ENCODE measurements around the gene PDZK1IP1. TPM values are rescaled to one million over a fixed set of nuclear protein-coding genes. Genes with fewer than 3 reads are reported as not detected.

Gene PDZK1IP1
- total RNA-seq, 1 donor from 2014 or later, result not detected

- TF ChIP-seq, protein P1, sequence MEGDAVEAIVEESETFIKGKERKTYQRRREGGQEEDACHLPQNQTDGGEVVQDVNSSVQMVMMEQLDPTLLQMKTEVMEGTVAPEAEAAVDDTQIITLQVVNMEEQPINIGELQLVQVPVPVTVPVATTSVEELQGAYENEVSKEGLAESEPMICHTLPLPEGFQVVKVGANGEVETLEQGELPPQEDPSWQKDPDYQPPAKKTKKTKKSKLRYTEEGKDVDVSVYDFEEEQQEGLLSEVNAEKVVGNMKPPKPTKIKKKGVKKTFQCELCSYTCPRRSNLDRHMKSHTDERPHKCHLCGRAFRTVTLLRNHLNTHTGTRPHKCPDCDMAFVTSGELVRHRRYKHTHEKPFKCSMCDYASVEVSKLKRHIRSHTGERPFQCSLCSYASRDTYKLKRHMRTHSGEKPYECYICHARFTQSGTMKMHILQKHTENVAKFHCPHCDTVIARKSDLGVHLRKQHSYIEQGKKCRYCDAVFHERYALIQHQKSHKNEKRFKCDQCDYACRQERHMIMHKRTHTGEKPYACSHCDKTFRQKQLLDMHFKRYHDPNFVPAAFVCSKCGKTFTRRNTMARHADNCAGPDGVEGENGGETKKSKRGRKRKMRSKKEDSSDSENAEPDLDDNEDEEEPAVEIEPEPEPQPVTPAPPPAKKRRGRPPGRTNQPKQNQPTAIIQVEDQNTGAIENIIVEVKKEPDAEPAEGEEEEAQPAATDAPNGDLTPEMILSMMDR (IDR thresholded peaks at IDR 0.05; ENCODE audit: unreplicated experiment), result no peak
- peaks cover 11% of the 10 kb centered on the region for H3K4me1 Mint-ChIP-seq (ENCODE audit: low read depth)
- no peak for DNase-seq (ENCODE audit: low spot score, unreplicated experiment)
- H3K36me3 Mint-ChIP-seq (ENCODE audit: insufficient read depth), result no peaks in the 10 kb centered on the region
- peaks cover 28% of the 10 kb centered on the region for H3K27me3 Mint-ChIP-seq
- no peaks in the 10 kb centered on the region for H3K9me3 Mint-ChIP-seq (ENCODE audit: low read depth)
- H3K4me3 Mint-ChIP-seq (ENCODE audit: low read depth), result no peak overlapping the region
- no peak overlapping the region for H3K27ac Mint-ChIP-seq
Measured at GRCh38 chr1:47183308-47184089, 6.3 kb downstream of the PDZK1IP1 start.

DNA sequence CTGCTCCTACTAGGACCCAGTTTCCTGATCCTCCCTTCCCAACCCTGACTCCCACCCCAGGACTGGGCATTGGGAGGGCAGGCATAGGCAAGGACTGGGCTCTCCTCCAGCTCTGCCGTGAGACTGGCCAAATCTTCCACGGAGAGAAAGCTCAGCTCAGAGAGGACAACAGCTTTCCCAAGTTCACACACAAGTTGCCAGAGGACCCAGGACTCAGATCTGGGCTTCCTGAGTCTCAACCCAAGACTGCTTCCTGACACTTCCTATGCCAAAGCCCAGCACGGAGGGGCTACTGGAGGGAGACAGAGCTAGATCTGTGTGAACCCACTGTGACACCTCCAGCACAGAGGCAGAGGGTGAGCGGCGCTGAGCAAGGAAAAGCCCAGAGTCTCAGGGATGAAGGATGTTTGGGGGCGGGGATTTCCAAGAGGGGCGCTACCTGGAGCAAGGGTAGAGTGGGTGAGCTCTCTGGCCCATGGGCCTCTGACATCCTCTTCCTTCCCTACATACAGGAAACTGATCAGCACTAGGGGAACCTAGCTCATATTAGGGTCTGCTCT, 7.1 kb downstream of the PDZK1IP1 start:
- Mint-ChIP-seq H3K9me3 (ENCODE audit: low read depth) (no peaks in the 10 kb centered on the region), H3K27me3 (peaks cover 31% of the 10 kb centered on the region), H3K4me3 (ENCODE audit: low read depth) (no peak overlapping the region), H3K36me3 (ENCODE audit: insufficient read depth) (no peaks in the 10 kb centered on the region), H3K27ac (no peak overlapping the region), H3K4me1 (ENCODE audit: low read depth) (peaks cover 11% of the 10 kb centered on the region)
- TF ChIP-seq, protein P1 (IDR thresholded peaks at IDR 0.05; ENCODE audit: unreplicated experiment), result no peak
- no peak for DNase-seq (ENCODE audit: low spot score, unreplicated experiment)

DNA sequence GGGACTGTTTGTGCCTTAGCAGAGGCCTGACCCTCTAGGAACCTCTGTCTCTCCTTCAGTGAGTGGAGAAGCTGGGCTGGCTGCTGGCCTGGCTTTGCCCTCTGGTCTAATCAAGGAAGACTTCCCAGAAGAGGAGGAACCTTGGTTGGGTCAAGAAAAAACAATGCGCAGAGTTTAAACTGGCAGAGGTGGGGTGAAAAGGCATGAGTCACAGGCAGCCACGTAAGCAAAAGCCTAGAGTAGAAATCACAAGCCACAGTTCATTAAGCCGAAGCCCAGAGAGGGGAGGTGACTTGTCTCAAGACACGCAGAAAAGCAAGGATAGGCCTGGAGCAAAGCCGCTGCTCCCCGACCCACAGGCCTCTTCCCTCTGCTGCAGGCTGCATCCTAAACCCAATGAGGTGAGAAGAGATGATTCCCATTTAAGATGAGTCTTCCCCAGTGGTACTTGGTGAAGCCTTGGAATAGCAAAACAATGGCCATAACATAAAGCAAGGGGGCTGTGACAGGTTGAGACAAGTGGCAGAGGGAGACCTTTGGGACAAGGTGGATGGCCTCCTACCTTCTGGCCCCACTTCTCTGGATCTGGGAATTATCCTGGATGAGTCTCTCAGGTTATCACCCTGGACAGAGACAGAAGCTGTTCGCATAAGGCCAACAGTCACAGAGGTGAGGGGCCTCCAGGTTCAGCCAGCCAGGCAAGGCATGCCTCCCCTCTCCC, 7.7 kb downstream of the PDZK1IP1 start:
- Mint-ChIP-seq H3K27me3 (peaks cover 31% of the 10 kb centered on the region), H3K4me1 (ENCODE audit: low read depth) (peaks cover 11% of the 10 kb centered on the region), H3K36me3 (ENCODE audit: insufficient read depth) (no peaks in the 10 kb centered on the region), H3K9me3 (ENCODE audit: low read depth) (no peaks in the 10 kb centered on the region), H3K27ac (no peak overlapping the region), H3K4me3 (ENCODE audit: low read depth) (no peak overlapping the region)
- no peak for DNase-seq (ENCODE audit: low spot score, unreplicated experiment)
- TF ChIP-seq, protein P1 (IDR thresholded peaks at IDR 0.05; ENCODE audit: unreplicated experiment), result no peak

GRCh38 chr1:47181095-47181954, 8.5 kb downstream of the PDZK1IP1 start:
- TF ChIP-seq, protein P1 (IDR thresholded peaks at IDR 0.05; ENCODE audit: unreplicated experiment), result no peak
- no peak overlapping the region for H3K4me3 Mint-ChIP-seq (ENCODE audit: low read depth)
- peaks cover 11% of the 10 kb centered on the region for H3K4me1 Mint-ChIP-seq (ENCODE audit: low read depth)
- no peak for DNase-seq (ENCODE audit: low spot score, unreplicated experiment)
- no peaks in the 10 kb centered on the region for H3K36me3 Mint-ChIP-seq (ENCODE audit: insufficient read depth)
- no peaks in the 10 kb centered on the region for H3K9me3 Mint-ChIP-seq (ENCODE audit: low read depth)
- peaks cover 31% of the 10 kb centered on the region for H3K27me3 Mint-ChIP-seq
- H3K27ac Mint-ChIP-seq, result no peak overlapping the region
